ENCODE results near the gene ESPL1.

ESPL1 gene

DNA sequence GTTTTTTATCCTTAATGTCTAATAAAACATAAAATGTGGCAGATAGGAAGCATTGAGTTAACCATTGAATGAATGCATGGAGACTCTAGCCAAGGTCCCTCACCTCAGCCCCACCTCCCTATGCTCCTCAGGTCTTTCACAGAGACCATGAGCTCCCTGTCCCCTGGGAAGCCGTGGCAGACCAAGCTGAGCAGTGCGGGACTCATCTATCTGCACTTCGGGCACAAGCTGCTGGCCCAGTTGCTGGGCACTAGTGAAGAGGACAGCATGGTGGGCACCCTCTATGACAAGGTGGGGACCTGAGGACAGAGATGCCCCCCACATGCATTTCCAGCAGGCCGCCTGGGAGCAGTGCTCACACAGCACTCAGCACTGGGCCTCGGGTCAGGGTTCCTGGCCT is 34.8 kb downstream of the ESPL1 start:
- no peaks in the 10 kb centered on the region for H3K9me3 ChIP-seq (ENCODE audit: control insufficient read depth in 2 of 2, low read length in 2 of 2)
- H3K4me3 ChIP-seq (ENCODE audit: low read length in 2 of 2) = no peak overlapping the region
- H3K36me3 ChIP-seq (ENCODE audit: control insufficient read depth in 2 of 2, insufficient read depth in 2 of 2, low read length in 2 of 2) = peaks cover 44% of the 10 kb centered on the region in 2 donors
- H3K27ac ChIP-seq (ENCODE audit: low read length) = no peak overlapping the region
- H3K4me1 ChIP-seq (ENCODE audit: control insufficient read depth, insufficient read depth, low read length) = peaks cover 33% of the 10 kb centered on the region
- no peak overlapping the region for H3K9ac ChIP-seq (ENCODE audit: low read length in 2 of 2)
- H3K27me3 ChIP-seq (ENCODE audit: control insufficient read depth in 1 of 2, insufficient read depth in 2 of 2, low read length in 2 of 2) = no peaks in the 10 kb centered on the region

GRCh38 chr12:53306826-53307225 is 38.7 kb downstream of the ESPL1 start:
- no peaks in the 10 kb centered on the region for H3K9me3 ChIP-seq (ENCODE audit: control insufficient read depth in 2 of 2, low read length in 2 of 2)
- no peak overlapping the region for H3K27ac ChIP-seq (ENCODE audit: low read length)
- no peak overlapping the region for H3K4me3 ChIP-seq (ENCODE audit: low read length in 2 of 2)
- no peak overlapping the region for H3K9ac ChIP-seq (ENCODE audit: low read length in 2 of 2)
- peaks cover 61 to 66% of the 10 kb centered on the region in 2 donors for H3K36me3 ChIP-seq (ENCODE audit: control insufficient read depth in 2 of 2, insufficient read depth in 2 of 2, low read length in 2 of 2)
- H3K4me1 ChIP-seq (ENCODE audit: control insufficient read depth, insufficient read depth, low read length) = peaks cover 5% of the 10 kb centered on the region
- H3K27me3 ChIP-seq (ENCODE audit: control insufficient read depth in 1 of 2, insufficient read depth in 2 of 2, low read length in 2 of 2) = no peaks in the 10 kb centered on the region

GRCh38 chr12:53308276-53308675 is 40.2 kb downstream of the ESPL1 start:
- Histone ChIP-seq H3K9me3 (ENCODE audit: control insufficient read depth in 2 of 2, low read length in 2 of 2) (no peaks in the 10 kb centered on the region), H3K4me3 (ENCODE audit: low read length in 2 of 2) (no peak overlapping the region), H3K36me3 (ENCODE audit: control insufficient read depth in 2 of 2, insufficient read depth in 2 of 2, low read length in 2 of 2) (peaks cover 50 to 56% of the 10 kb centered on the region in 2 donors), H3K4me1 (ENCODE audit: control insufficient read depth, insufficient read depth, low read length) (no peaks in the 10 kb centered on the region), H3K9ac (ENCODE audit: low read length in 2 of 2) (no peak overlapping the region), H3K27ac (ENCODE audit: low read length) (no peak overlapping the region), H3K27me3 (ENCODE audit: control insufficient read depth in 1 of 2, insufficient read depth in 2 of 2, low read length in 2 of 2) (no peaks in the 10 kb centered on the region)

GRCh38 chr12:53313996-53314395 is 45.9 kb downstream of the ESPL1 start:
- no peaks in the 10 kb centered on the region for H3K9me3 ChIP-seq (ENCODE audit: control insufficient read depth in 2 of 2, low read length in 2 of 2)
- H3K27me3 ChIP-seq (ENCODE audit: control insufficient read depth in 1 of 2, insufficient read depth in 2 of 2, low read length in 2 of 2) = no peaks in the 10 kb centered on the region
- H3K4me3 ChIP-seq (ENCODE audit: low read length in 2 of 2) = no peak overlapping the region
- H3K36me3 ChIP-seq (ENCODE audit: control insufficient read depth in 2 of 2, insufficient read depth in 2 of 2, low read length in 2 of 2) = peaks cover 36 to 39% of the 10 kb centered on the region in 2 donors
- H3K9ac ChIP-seq (ENCODE audit: low read length in 2 of 2) = no peak overlapping the region
- H3K4me1 ChIP-seq (ENCODE audit: control insufficient read depth, insufficient read depth, low read length) = no peaks in the 10 kb centered on the region
- H3K27ac ChIP-seq (ENCODE audit: low read length) = no peak overlapping the region

DNA sequence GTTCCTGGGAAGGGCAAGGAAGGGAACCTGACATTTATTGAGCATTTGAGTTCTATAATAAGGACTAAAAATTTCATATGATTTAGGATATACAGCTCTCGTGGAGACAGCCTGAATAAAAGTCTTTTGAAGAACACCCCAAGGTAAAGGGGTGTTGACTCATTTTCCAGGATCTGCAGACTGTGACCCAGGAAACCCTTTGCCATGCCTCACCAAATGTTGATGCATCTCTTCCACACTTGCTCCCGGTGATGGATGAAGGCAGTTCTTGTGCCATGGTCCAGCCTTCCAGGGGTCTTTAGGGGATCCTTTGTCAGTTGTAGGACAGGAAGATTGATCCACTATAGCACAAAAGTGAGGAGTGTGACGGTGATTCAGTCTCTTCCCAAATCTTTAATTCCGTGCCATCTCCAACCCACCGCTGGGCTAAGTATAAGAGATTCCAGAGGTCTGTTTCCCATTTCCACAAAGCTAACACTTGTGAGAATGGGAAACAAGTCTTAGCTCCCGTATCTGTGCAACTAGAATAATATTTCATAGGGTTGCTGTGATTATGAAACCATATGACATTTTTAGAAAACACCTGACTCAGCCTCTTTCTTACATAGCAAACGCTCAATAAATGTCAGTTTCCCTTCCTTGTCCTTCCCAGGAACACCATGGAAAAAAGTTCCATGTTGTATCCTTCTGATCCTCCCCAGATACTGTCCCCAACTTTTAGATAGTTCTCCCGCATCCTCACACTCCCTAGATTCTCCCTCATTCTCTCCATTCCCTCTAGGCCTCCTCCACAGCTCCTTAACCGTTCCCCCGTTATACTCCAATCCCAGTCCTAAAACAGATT is 52.5 kb downstream of the ESPL1 start:
- no peaks in the 10 kb centered on the region for H3K9me3 ChIP-seq (ENCODE audit: control insufficient read depth in 2 of 2, low read length in 2 of 2)
- peak overlapping the region; percentile 89 for H3K27ac ChIP-seq (ENCODE audit: low read length)
- H3K27me3 ChIP-seq (ENCODE audit: control insufficient read depth in 1 of 2, insufficient read depth in 2 of 2, low read length in 2 of 2) = no peaks in the 10 kb centered on the region
- H3K36me3 ChIP-seq (ENCODE audit: control insufficient read depth in 2 of 2, insufficient read depth in 2 of 2, low read length in 2 of 2) = peaks cover 9 to 12% of the 10 kb centered on the region in 2 donors
- peak overlapping the region; percentile 87 to 98 for H3K4me3 ChIP-seq (ENCODE audit: low read length in 2 of 2)
- peaks cover 28% of the 10 kb centered on the region for H3K4me1 ChIP-seq (ENCODE audit: control insufficient read depth, insufficient read depth, low read length)
- H3K9ac ChIP-seq (ENCODE audit: low read length in 2 of 2) = peak overlapping the region; percentile 77 to 87

DNA sequence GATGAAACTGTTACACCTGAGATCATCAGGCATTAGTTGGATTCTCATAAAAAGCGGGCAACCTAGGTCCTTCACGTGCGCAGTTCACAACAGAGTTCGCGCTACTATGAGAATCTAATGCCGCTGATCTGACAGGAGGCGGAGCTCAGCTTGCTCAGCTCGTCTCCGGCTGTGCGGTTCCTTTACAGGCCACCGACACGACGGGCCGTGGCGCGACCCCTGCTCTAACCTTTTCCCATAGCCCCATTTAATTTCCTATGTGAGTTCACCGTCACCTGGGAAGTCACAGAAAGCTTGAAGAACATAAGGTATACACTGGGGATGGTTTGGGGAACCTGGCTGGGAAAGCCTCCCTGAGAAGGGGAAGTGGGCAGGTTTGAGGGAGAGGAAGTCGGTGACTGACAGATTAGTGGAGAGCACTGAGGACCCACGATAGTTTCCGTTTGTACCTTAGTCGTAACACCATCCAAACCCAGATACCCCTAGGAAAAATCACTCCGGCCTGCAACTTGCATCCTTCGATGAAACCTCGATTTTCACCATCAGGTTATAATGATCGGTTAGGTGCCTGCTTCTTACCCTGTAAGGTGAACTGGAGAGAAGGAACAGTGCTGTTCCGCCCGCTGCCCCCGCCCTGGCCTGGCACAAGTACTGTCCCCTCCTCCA is 56.1 kb downstream of the ESPL1 start:
- H3K36me3 ChIP-seq (ENCODE audit: control insufficient read depth in 2 of 2, insufficient read depth in 2 of 2, low read length in 2 of 2) = no peaks in the 10 kb centered on the region
- peaks cover 35% of the 10 kb centered on the region for H3K4me1 ChIP-seq (ENCODE audit: control insufficient read depth, insufficient read depth, low read length)
- peak overlapping the region; percentile 95 for H3K27ac ChIP-seq (ENCODE audit: low read length)
- H3K9ac ChIP-seq (ENCODE audit: low read length in 2 of 2) = peak overlapping the region; percentile 76 to 92
- H3K4me3 ChIP-seq (ENCODE audit: low read length in 2 of 2) = peak overlapping the region; percentile 54 to 78
- no peaks in the 10 kb centered on the region for H3K27me3 ChIP-seq (ENCODE audit: control insufficient read depth in 1 of 2, insufficient read depth in 2 of 2, low read length in 2 of 2)
- H3K9me3 ChIP-seq (ENCODE audit: control insufficient read depth in 2 of 2, low read length in 2 of 2) = no peaks in the 10 kb centered on the region

DNA sequence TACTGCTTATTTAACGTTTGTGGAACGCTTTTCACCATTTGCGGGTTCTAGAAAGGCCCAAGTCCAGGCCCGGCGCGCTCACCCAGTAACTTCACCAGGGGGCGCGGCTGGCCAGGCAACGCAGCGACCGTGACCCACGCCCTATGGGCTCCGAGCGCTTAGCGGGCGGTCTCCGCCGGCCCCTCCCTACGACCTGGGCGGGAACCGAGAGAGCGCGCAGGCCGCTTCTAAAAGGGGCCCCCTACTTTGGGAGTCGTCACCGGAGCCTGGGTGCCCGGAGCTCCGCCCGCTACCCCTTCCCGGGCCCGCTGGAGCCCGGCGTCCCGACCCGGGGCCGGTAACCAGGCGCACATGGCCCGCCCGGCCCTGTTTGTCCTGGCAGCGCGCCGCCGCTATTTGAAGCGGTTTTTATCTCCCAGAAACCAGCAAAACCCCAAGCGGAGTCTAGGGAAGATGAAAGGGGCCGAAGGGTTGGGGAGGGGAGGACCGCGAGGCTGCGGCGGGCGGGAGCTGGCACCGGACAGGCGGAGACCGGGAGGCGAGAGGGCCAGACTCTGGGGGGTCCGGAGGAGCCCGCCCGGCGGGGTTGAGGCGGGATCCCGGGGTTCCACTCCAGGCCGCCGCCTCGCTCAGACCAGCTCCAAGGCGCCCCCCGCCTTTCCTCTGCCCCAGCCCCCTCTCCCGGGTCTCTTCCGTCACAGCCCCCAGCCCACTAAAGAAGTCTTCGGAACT is 56.8 kb downstream of the ESPL1 start:
- peak overlapping the region; percentile 54 to 78 for H3K4me3 ChIP-seq (ENCODE audit: low read length in 2 of 2)
- no peaks in the 10 kb centered on the region for H3K36me3 ChIP-seq (ENCODE audit: control insufficient read depth in 2 of 2, insufficient read depth in 2 of 2, low read length in 2 of 2)
- peak overlapping the region; percentile 95 for H3K27ac ChIP-seq (ENCODE audit: low read length)
- H3K4me1 ChIP-seq (ENCODE audit: control insufficient read depth, insufficient read depth, low read length) = peaks cover 35% of the 10 kb centered on the region
- no peaks in the 10 kb centered on the region for H3K9me3 ChIP-seq (ENCODE audit: control insufficient read depth in 2 of 2, low read length in 2 of 2)
- peak overlapping the region; percentile 76 to 92 for H3K9ac ChIP-seq (ENCODE audit: low read length in 2 of 2)
- no peaks in the 10 kb centered on the region for H3K27me3 ChIP-seq (ENCODE audit: control insufficient read depth in 1 of 2, insufficient read depth in 2 of 2, low read length in 2 of 2)

DNA sequence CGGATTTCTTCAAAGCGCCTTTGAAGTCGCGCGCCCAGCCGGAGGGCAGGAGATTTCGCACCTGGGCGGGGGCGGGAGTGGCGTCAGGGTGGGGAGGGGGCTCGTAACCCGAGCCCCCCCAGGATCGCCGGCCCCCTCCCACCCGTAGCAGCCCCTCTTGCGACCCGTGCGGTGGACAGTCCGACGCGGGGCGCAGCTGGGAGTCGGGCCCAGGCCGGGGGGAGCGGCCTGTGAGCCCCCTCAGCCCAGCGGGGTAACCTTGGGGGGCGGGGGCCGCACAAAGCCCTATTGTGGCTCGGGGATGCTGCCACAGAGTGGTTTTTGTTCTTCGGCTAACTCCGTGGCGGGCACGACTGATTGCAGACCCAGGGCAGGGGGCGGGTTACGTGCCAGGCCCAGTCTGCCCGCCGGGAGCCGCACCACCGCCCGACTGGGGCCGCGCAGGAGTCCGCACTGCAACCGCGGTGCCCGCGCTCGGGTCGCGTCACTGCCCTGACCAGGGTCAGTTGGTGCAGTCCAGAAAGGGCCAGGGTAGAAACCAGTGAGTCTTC is 57.5 kb downstream of the ESPL1 start:
- H3K27ac ChIP-seq (ENCODE audit: low read length) = peak overlapping the region; percentile 95
- peaks cover 29% of the 10 kb centered on the region for H3K4me1 ChIP-seq (ENCODE audit: control insufficient read depth, insufficient read depth, low read length)
- H3K36me3 ChIP-seq (ENCODE audit: control insufficient read depth in 2 of 2, insufficient read depth in 2 of 2, low read length in 2 of 2) = no peaks in the 10 kb centered on the region
- peaks cover 0 to 2% of the 10 kb centered on the region in 2 donors for H3K27me3 ChIP-seq (ENCODE audit: control insufficient read depth in 1 of 2, insufficient read depth in 2 of 2, low read length in 2 of 2)
- no peaks in the 10 kb centered on the region for H3K9me3 ChIP-seq (ENCODE audit: control insufficient read depth in 2 of 2, low read length in 2 of 2)
- peak overlapping the region; percentile 54 to 78 for H3K4me3 ChIP-seq (ENCODE audit: low read length in 2 of 2)
- peak overlapping the region; percentile 76 to 92 for H3K9ac ChIP-seq (ENCODE audit: low read length in 2 of 2)

DNA sequence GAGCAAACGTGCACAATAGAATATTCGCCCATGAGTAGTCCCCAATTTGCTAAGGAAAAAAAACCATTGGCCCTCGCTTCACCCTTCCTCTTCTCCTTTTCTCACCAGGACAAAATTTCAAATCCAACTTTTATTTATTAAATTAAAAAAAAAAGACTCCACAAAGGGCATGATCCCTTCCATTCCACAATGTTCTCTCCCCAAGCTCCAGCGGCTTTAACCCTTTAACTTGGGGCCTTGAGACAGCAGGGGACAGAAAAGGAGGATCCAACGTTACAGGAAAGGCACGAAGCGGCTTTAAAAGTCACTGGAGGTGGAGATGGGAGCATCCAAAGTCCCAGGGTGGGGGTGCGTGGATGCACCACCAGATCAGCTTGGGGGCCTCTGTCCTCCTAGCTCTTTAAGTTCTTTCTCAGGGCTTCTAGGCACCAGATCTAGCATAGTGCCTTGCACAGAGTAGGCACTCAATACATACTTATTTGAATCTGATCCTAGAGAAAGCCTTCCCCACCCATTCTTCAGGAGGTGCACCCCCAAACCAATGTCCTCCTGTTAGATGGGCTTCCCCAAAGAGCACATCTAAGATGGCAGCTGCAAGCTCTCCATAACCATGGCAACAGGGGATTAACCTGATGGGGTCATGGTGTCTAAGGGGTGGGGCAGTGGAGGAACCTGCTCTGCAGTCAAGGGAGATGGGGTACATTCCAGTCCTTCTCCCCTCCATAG is 58.5 kb downstream of the ESPL1 start:
- H3K27me3 ChIP-seq (ENCODE audit: control insufficient read depth in 1 of 2, insufficient read depth in 2 of 2, low read length in 2 of 2) = peaks cover 3 to 5% of the 10 kb centered on the region in 2 donors
- no peak overlapping the region for H3K9ac ChIP-seq (ENCODE audit: low read length in 2 of 2)
- H3K9me3 ChIP-seq (ENCODE audit: control insufficient read depth in 2 of 2, low read length in 2 of 2) = no peaks in the 10 kb centered on the region
- H3K36me3 ChIP-seq (ENCODE audit: control insufficient read depth in 2 of 2, insufficient read depth in 2 of 2, low read length in 2 of 2) = no peaks in the 10 kb centered on the region
- peak overlapping the region in 1 of 2 donors; percentile 78 for H3K4me3 ChIP-seq (ENCODE audit: low read length in 2 of 2)
- H3K4me1 ChIP-seq (ENCODE audit: control insufficient read depth, insufficient read depth, low read length) = peaks cover 25% of the 10 kb centered on the region
- no peak overlapping the region for H3K27ac ChIP-seq (ENCODE audit: low read length)
